ENCODE data around the gene ZNF496.

The ZNF496 gene

GRCh38 chr1:247326411-247327130 lies 5.1 kb downstream of the ZNF496 start:
- DNase-seq: no peak

- no peak for DNase-seq
Observed at GRCh38 chr1:247324923-247325322, 6.7 kb downstream of the ZNF496 start.

- DNase-seq: no peak
Observed at GRCh38 chr1:247324204-247324787, 7.4 kb downstream of the ZNF496 start.

GRCh38 chr1:247322849-247323586 lies 8.6 kb downstream of the ZNF496 start:
- no peak for DNase-seq

- no peak for DNase-seq
Observed at GRCh38 chr1:247322442-247322841, 9.2 kb downstream of the ZNF496 start.

GRCh38 chr1:247317702-247318101 lies 14.0 kb downstream of the ZNF496 start:
- DNase-seq: no peak

GRCh38 chr1:247316590-247317197 lies 15.0 kb downstream of the ZNF496 start:
- no peak for DNase-seq

- DNase-seq: no peak
Observed at GRCh38 chr1:247304031-247304430, 27.6 kb downstream of the ZNF496 start.

GRCh38 chr1:247303216-247303615 lies 28.5 kb downstream of the ZNF496 start:
- no peak for DNase-seq

GRCh38 chr1:247301176-247301540 lies 30.5 kb downstream of the ZNF496 start:
- no peak for DNase-seq

- DNase-seq: no peak
Observed at GRCh38 chr1:247300491-247301175, 31.0 kb downstream of the ZNF496 start.

- DNase-seq: no peak
Observed at GRCh38 chr1:247299723-247300381, 31.8 kb downstream of the ZNF496 start.

GRCh38 chr1:247298701-247299100 lies 33.0 kb downstream of the ZNF496 start:
- DNase-seq: no peak

- no peak for DNase-seq
Observed at GRCh38 chr1:247298124-247298481, 33.6 kb downstream of the ZNF496 start.

GRCh38 chr1:247297263-247298123 lies 34.2 kb downstream of the ZNF496 start:
- no peak for DNase-seq

GRCh38 chr1:247296599-247297180 lies 35.0 kb downstream of the ZNF496 start:
- DNase-seq: no peak

- no peak for DNase-seq
Observed at GRCh38 chr1:247295746-247296145, 35.9 kb downstream of the ZNF496 start.

GRCh38 chr1:247295274-247295684 lies 36.4 kb downstream of the ZNF496 start:
- DNase-seq: peak; percentile 99

GRCh38 chr1:247294282-247294681 lies 37.4 kb downstream of the ZNF496 start:
- peak; percentile 98 for DNase-seq

- DNase-seq: peak; percentile 86
Observed at GRCh38 chr1:247293047-247293446, 38.6 kb downstream of the ZNF496 start.

Data from NCI-H226 (cell line).